SK-N-SH (cell line): ENCODE data around the gene DENND6B. TPM values are rescaled to one million over a fixed set of nuclear protein-coding genes. Genes with fewer than 3 reads are reported as not detected.

Experiments
- CTCF ChIA-PET: fragments of 300-600, 350-600 bp; formaldehyde crosslinking; extraction: SDS; loops from one replicate; lab custom pipeline; 2021; lab: Yijun Ruan, JAX
- POLR2A ChIA-PET: fragments of 350-600 bp; sonication (Branson Sonifier 250); formaldehyde crosslinking; extraction: SDS; loops from one replicate; lab custom pipeline; 2020; ENCODE audit warnings: antibody characterized with exemption, inconsistent platforms; lab: Yijun Ruan, JAX
- DNase-seq: peaks from one replicate; pipeline ENCODE4 v3.0.0; 2012
- H2AFZ ChIP-seq: fragments of 200-600 bp; sonication (generic); 2 replicates; pipeline ENCODE4 v1.8.1; 2016; ENCODE audit warnings: antibody characterized with exemption, mild to moderate bottlenecking, low read depth
- H3F3A ChIP-seq: fragments of 200-600 bp; sonication (generic); replicated peaks from 2 replicates; pipeline ENCODE3; 2016; ENCODE audit warnings: antibody characterized with exemption, mild to moderate bottlenecking; ENCODE audit not compliant: insufficient read depth
- H3K27ac ChIP-seq, 2 experiments: fragments of 200-500 bp in 1 of 2; fragments of 200-600 bp in 1 of 2; sonication (Bioruptor generic) in 1 of 2; sonication (generic), shearing (Covaris generic) in 1 of 2; 2 replicates each; pipeline versions ENCODE4 v1.5.1 to v1.6.1; 2014 to 2016; ENCODE audit warnings: low read depth in 2 of 2, inconsistent platforms in 1 of 2, low read length in 1 of 2, mild to moderate bottlenecking in 1 of 2, mixed read lengths in 1 of 2
- H3K27me3 ChIP-seq: fragments of 200-600 bp; sonication (generic), shearing (Covaris generic); 2 replicates; pipeline ENCODE4 v1.6.1; 2016; ENCODE audit warnings: mixed run types; ENCODE audit not compliant: insufficient read depth
- H3K36me3 ChIP-seq, 2 experiments: fragments of 200-500 bp in 1 of 2; fragments of 200-600 bp in 1 of 2; sonication (Bioruptor generic) in 1 of 2; sonication (generic) in 1 of 2; replicated peaks in 1 of 2; 2 replicates each; pipeline versions ENCODE3 to v1.5.1; 2014 to 2016; ENCODE audit warnings: low read length in 1 of 2, mild to moderate bottlenecking in 1 of 2; ENCODE audit not compliant: insufficient read depth in 2 of 2, control insufficient read depth in 1 of 2
- H3K4me1 ChIP-seq, 2 experiments: fragments of 200-500 bp in 1 of 2; fragments of 200-600 bp in 1 of 2; sonication (Bioruptor generic) in 1 of 2; sonication (generic), shearing (Covaris generic) in 1 of 2; 2 replicates each; pipeline versions ENCODE4 v1.5.1 to v1.6.1; 2014 to 2016; ENCODE audit warnings: low read depth in 1 of 2, low read length in 1 of 2, mixed run types in 1 of 2; ENCODE audit not compliant: insufficient read depth in 2 of 2, control insufficient read depth in 1 of 2
- H3K4me2 ChIP-seq: fragments of 200-600 bp; sonication (generic), shearing (Covaris generic); 2 replicates; pipeline ENCODE4 v1.6.1; 2017; ENCODE audit warnings: mixed run types
- H3K4me3 ChIP-seq, 2 experiments: fragments of 200-500 bp in 1 of 2; fragments of 200-600 bp in 1 of 2; sonication (Bioruptor generic) in 1 of 2; sonication (generic), shearing (Covaris generic) in 1 of 2; 2 replicates each; pipeline versions ENCODE4 v1.5.1 to v1.8.1; 2014 to 2016; ENCODE audit warnings: low read depth in 2 of 2, inconsistent platforms in 1 of 2, low read length in 1 of 2, mild to moderate bottlenecking in 1 of 2, mixed read lengths in 1 of 2, moderate library complexity in 1 of 2
- H3K79me2 ChIP-seq: fragments of 200-600 bp; sonication (generic); 2 replicates; pipeline ENCODE4 v1.8.1; 2017; ENCODE audit warnings: mild to moderate bottlenecking; ENCODE audit not compliant: insufficient read depth
- H3K9ac ChIP-seq: fragments of 200-600 bp; sonication (generic); 2 replicates; pipeline ENCODE4 v1.6.1; 2017; ENCODE audit warnings: mixed run types
- H3K9me2 ChIP-seq: fragments of 200-600 bp; sonication (generic); 2 replicates; pipeline ENCODE4 v1.6.1; 2017; ENCODE audit warnings: mixed run types
- H3K9me3 ChIP-seq: fragments of 200-600 bp; sonication (generic); 2 replicates; pipeline ENCODE4 v1.6.1; 2017; ENCODE audit warnings: mixed run types, mild to moderate bottlenecking, moderate library complexity
- H4K20me1 ChIP-seq: fragments of 200-600 bp; sonication (generic); 2 replicates; pipeline ENCODE4 v1.6.1; 2017; ENCODE audit warnings: mild to moderate bottlenecking, mixed run types; ENCODE audit not compliant: insufficient read depth
- CHD2 ChIP-seq: fragments of 150-350 bp; IDR thresholded peaks from 2 replicates; pipeline ENCODE4 v1.6.1; 2018; ENCODE audit warnings: low read length; ENCODE audit not compliant: partially characterized antibody
- EP300 ChIP-seq, 2 experiments: IDR thresholded peaks; 2 replicates each; pipeline versions ENCODE4 v1.4.0 to v1.6.1; 2012; ENCODE audit warnings: borderline replicate concordance in 1 of 2, low read depth in 1 of 2, low read length in 1 of 2
- EZH2phosphoT487 ChIP-seq: fragments of 200-600 bp; sonication (generic); IDR thresholded peaks from 2 replicates; pipeline ENCODE4 v1.6.1; 2017; ENCODE audit warnings: low read depth, mixed run types, mild to moderate bottlenecking, antibody characterized with exemption, moderate library complexity, borderline replicate concordance
- FOSL2 ChIP-seq: IDR thresholded peaks from 2 replicates; pipeline ENCODE4 v1.4.0; 2012; ENCODE audit warnings: low read depth, mild to moderate bottlenecking, moderate library complexity, borderline replicate concordance
- FOXJ3 ChIP-seq: sonication (generic); formaldehyde crosslinking; IDR thresholded peaks from 2 replicates; pipeline ENCODE4 v1.5.1; 2020; ENCODE audit warnings: mild to moderate bottlenecking, missing genetic modification reagents
- FOXM1 ChIP-seq: IDR thresholded peaks from 2 replicates; pipeline ENCODE4 v1.4.0; 2012; ENCODE audit warnings: low read depth, mild to moderate bottlenecking
- GABPA ChIP-seq: IDR thresholded peaks from 2 replicates; pipeline ENCODE4 v1.4.0; 2012; ENCODE audit warnings: low read depth, mild to moderate bottlenecking
- GATA2 ChIP-seq: sonication (generic); formaldehyde crosslinking; IDR thresholded peaks from 2 replicates; pipeline ENCODE4 v1.5.0; 2020; ENCODE audit warnings: mild to moderate bottlenecking, missing genetic modification reagents
- IRF3 ChIP-seq: fragments of 150-350 bp; IDR thresholded peaks from 2 replicates; pipeline ENCODE4 v1.6.1; 2016; ENCODE audit warnings: mild to moderate bottlenecking, low read depth, low read length
- JUND ChIP-seq: IDR thresholded peaks from 2 replicates; pipeline ENCODE4 v1.4.0; 2012
- NFIC ChIP-seq: IDR thresholded peaks from 2 replicates; pipeline ENCODE4 v1.4.0; 2012; ENCODE audit warnings: borderline replicate concordance
- NRF1 ChIP-seq: IDR thresholded peaks from 2 replicates; pipeline ENCODE4 v1.6.1; 2012; ENCODE audit warnings: low read depth, mild to moderate bottlenecking, low read length
- PBX3 ChIP-seq: IDR thresholded peaks from 2 replicates; pipeline ENCODE4; 2012
- POLR2AphosphoS5 ChIP-seq: IDR thresholded peaks from 2 replicates; pipeline ENCODE4 v1.6.1; 2012; ENCODE audit warnings: low read depth, low read length
- RAD21 ChIP-seq: IDR thresholded peaks from 2 replicates; pipeline ENCODE4 v1.6.1; 2012; ENCODE audit warnings: mild to moderate bottlenecking, low read length
- REST ChIP-seq: IDR thresholded peaks from 2 replicates; pipeline ENCODE4 v1.6.1; 2012; ENCODE audit warnings: mild to moderate bottlenecking, low read depth, low read length, moderate library complexity
- RFX5 ChIP-seq: IDR thresholded peaks from 2 replicates; pipeline ENCODE4 v1.6.1; 2012; ENCODE audit warnings: mild to moderate bottlenecking, improper control_type of control experiment, low read length
- SMC3 ChIP-seq: IDR thresholded peaks from 2 replicates; pipeline ENCODE4 v1.6.1; 2012; ENCODE audit warnings: low read depth, low read length, improper control_type of control experiment
- TAF1 ChIP-seq: IDR thresholded peaks from 2 replicates; pipeline ENCODE4 v1.6.1; 2012; ENCODE audit warnings: low read depth, mild to moderate bottlenecking, low read length, moderate library complexity, borderline replicate concordance
- TCF12 ChIP-seq: IDR thresholded peaks from 2 replicates; pipeline ENCODE4 v1.4.0; 2012
- TEAD4 ChIP-seq: IDR thresholded peaks from 2 replicates; pipeline ENCODE4 v1.4.0; 2012; ENCODE audit warnings: mild to moderate bottlenecking, borderline replicate concordance; ENCODE audit not compliant: insufficient read depth
- USF1 ChIP-seq: IDR thresholded peaks from 2 replicates; pipeline ENCODE4 v1.4.0; 2012; ENCODE audit warnings: low read depth, borderline replicate concordance
- USF2 ChIP-seq: fragments of 150-350 bp; IDR thresholded peaks from 2 replicates; pipeline ENCODE4 v1.6.1; 2017; ENCODE audit warnings: antibody characterized with exemption, low read length, low read depth, borderline replicate concordance
- WGBS: methylation state at CpG from one replicate; pipeline ENCODE4 v1.1.6; 2017; ENCODE audit warnings: low lambda C conversion rate; 5-methylcytosine and 5-hydroxymethylcytosine counted together
- polyA plus RNA-seq, 3 experiments: library from polyadenylated mRNA; depleted of rRNA; stranded (reverse); fragments of >200 nt; gene quantifications; 2 replicates each; pipeline ENCODE4 v1.2.3, GENCODE V29; 2012

Gene DENND6B
- polyA plus RNA-seq, 1 of the 3 experiments (the other 2 are of a cell fraction): 5.6 TPM

- no peak for TF ChIP-seq GABPA
Observed at GRCh38 chr22:50283821-50284220, 43.0 kb downstream of the DENND6B start (continued).

- CTCF ChIA-PET: interaction anchor here (1.2 to 1.8 kb wide), 2 partner anchors 9 to 44 kb away, joined by 4 read pairs; no protein-coding TSS in a partner anchor
- Histone ChIP-seq H3K27me3 (no peaks in the 10 kb centered on the region), H3F3A (no peaks in the 10 kb centered on the region), H3K4me3 (no peak overlapping the region), H3K79me2 (peaks cover 13% of the 10 kb centered on the region; the same call in 1 of the 2 replicates), H3K9ac (no peak overlapping the region), H3K9me2 (no peaks in the 10 kb centered on the region), H4K20me1 (peaks cover 20% of the 10 kb centered on the region), H3K9me3 (no peaks in the 10 kb centered on the region), H3K36me3 (peaks cover 15 to 76% of the 10 kb centered on the region in 2 experiments), H3K27ac (no peak overlapping the region; a peak in 1 of 4 replicates), H2AFZ (no peak overlapping the region), H3K4me1 (peaks cover 0 to 9% of the 10 kb centered on the region in 2 experiments; a peak in 1 of 4 replicates), H3K4me2 (peak overlapping the region; percentile 55; the same call in 1 of the 2 replicates)
- POLR2A ChIA-PET: no interaction called here
- WGBS: 76% methylated on average over 26 of the region's 45 CpGs
- no peak for DNase-seq
- TF ChIP-seq NFIC: no peak
- no peak for TF ChIP-seq RAD21
- TF ChIP-seq RFX5: no peak
- TF ChIP-seq TEAD4: peak; percentile 72; the same call in 1 of the 2 replicates
- peak; percentile 75; the same call in 1 of the 2 replicates for TF ChIP-seq JUND
- TF ChIP-seq PBX3: 0 out of 2 replicates have a peak, but pooled peaks have one; percentile 8
- TF ChIP-seq SMC3: no peak
- peak; percentile 69; the same call in 1 of the 2 replicates for TF ChIP-seq TCF12
- TF ChIP-seq FOXM1: no peak
- no peak for TF ChIP-seq USF2
- no peak for TF ChIP-seq FOXJ3
- TF ChIP-seq EZH2phosphoT487: no peak
- TF ChIP-seq REST: peak; percentile 27; the same call in 1 of the 2 replicates
- no peak for TF ChIP-seq USF1
- peak in 1 of 2 experiments; percentile 60; a peak in 1 of 4 replicates for TF ChIP-seq EP300 (IDR thresholded peaks at IDR 0.05; ENCODE audit: borderline replicate concordance in 1 of 2, low read depth in 1 of 2, low read length in 1 of 2)
- TF ChIP-seq POLR2AphosphoS5: 0 out of 2 replicates have a peak, but pooled peaks have one; percentile 39
- TF ChIP-seq CHD2: no peak
- TF ChIP-seq TAF1: 0 out of 2 replicates have a peak, but pooled peaks have one; percentile 14
- TF ChIP-seq FOSL2: peak; percentile 85; the same call in 1 of the 2 replicates
- no peak for TF ChIP-seq IRF3
- TF ChIP-seq GATA2 (CRISPR knock-in tag): no peak
- TF ChIP-seq NRF1: no peak
Observed at GRCh38 chr22:50282361-50283155, 44.3 kb downstream of the DENND6B start.
